Testis (tissue), 3 donors: ENCODE data around the gene PIAS4. TPM values are rescaled to one million over a fixed set of nuclear protein-coding genes. Genes with fewer than 3 reads are reported as not detected.
"Not testable (repeated sequence)": the region's sequence is repeated elsewhere in the genome, so short reads cannot be mapped to it uniquely, and the experiment has no call there.

Source experiments
- DNase-seq: peaks from one replicate; pipeline ENCODE4 v3.0.0-alpha.2; 2019
- H3K27ac ChIP-seq, 2 donors: fragments of 200-600 bp; sonication (generic); one replicate each; pipeline ENCODE4 v1.5.1; 2019
- H3K27me3 ChIP-seq: fragments of 200-600 bp; sonication (generic); one replicate; pipeline ENCODE4 v1.5.1; 2019
- H3K36me3 ChIP-seq: fragments of 200-600 bp; sonication (generic); one replicate; pipeline ENCODE4 v1.5.1; 2017; ENCODE audit warnings: low read depth; ENCODE audit errors: missing control alignments
- H3K4me1 ChIP-seq: fragments of 200-600 bp; sonication (generic); one replicate; pipeline ENCODE4 v1.5.1; 2019
- H3K4me3 ChIP-seq, 2 donors: fragments of 200-600 bp; sonication (generic); one replicate each; pipeline ENCODE4 v1.5.1; 2017 to 2019
- H3K9me3 ChIP-seq: fragments of 200-600 bp; sonication (generic); one replicate; pipeline ENCODE4 v1.5.1; 2017
- POLR2A ChIP-seq: fragments of 450-650 bp; IDR thresholded peaks from one replicate; pipeline ENCODE4 v1.6.1; 2017; ENCODE audit warnings: antibody characterized with exemption, mild to moderate bottlenecking, moderate library complexity
- WGBS, 2 donors: methylation state at CpG; one replicate each; pipeline ENCODE4 v1.1.5; 2018; 5-methylcytosine and 5-hydroxymethylcytosine counted together
- intact Hi-C: fragments of 100-400 bp; cut with DNase I; formaldehyde crosslinking; loops from one replicate; pipeline ENCODE4 v1.15.1; 2023; ENCODE audit warnings: low total_unique reads
- polyA plus RNA-seq: library from polyadenylated mRNA; stranded (reverse); fragments of 350-450 nt; fragmentation: Illumina TruSeq; extraction: RNeasy Lipid Tissue Mini Kit (QIAGEN cat#74804); gene quantifications from one replicate; pipeline ENCODE4 v1.2.3, GENCODE V29; 2014; ENCODE audit warnings: low read depth, low replicate concordance; ENCODE audit not compliant: insufficient read depth
- total RNA-seq, 2 donors: library from RNA; depleted of rRNA; stranded (reverse); fragments of >200 nt; gene quantifications; one replicate each; pipeline ENCODE4 v1.2.3, GENCODE V29; 2016
- TF ChIP-seq, protein P1 (sequence below), 3 experiments: fragments of 450-650 bp in 2 of 3; fragments of 200-600 bp in 1 of 3; sonication (generic) in 1 of 3; IDR thresholded peaks; one replicate each; pipeline ENCODE4 v1.5.1; 2016 to 2019; ENCODE audit warnings: antibody characterized with exemption in 3 of 3, mild to moderate bottlenecking in 2 of 3, moderate library complexity in 1 of 3

The PIAS4 gene
- total and polyA plus RNA-seq, 3 donors from 2014 or later = 89.1 to 142 (median 94.5) TPM

DNA sequence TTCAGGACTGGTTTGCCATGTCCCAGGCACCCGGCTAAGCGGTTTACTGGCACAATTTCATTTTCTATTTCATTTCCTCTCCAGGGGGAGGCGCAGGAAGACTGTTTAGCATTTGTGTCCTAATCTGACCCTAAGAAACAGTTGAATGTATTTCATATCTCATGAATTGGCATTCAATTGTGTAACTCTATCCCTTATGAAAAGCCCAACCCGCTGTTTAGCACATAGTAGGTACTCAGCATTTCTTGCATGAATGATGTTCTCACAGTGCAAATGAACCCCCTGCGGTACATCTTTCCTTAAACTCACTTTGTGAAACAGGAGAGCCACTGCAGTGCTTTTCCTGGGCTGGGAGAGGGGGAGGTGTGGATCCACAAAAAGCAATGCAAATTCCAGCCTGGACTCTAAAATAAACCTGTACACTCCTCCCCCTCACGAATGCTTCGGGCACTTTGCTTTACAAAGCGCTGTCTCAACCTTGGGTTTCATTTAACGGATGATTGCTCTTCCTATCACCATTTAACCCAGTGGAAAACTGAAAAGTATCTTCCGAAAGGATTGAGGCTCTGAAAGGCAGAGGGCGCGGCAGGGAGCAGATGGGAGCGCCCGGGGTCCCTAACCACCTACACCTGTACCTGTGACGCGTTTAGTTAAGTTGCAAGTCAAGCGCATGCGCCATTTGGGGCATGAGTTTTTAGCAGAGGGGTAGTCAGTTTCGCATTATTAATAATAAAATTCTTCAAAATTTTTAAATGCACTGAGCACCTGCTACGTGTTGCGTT, 21.1 kb upstream of the PIAS4 start:
- intact Hi-C loops = no loop called here
- TF ChIP-seq, protein P1, sequence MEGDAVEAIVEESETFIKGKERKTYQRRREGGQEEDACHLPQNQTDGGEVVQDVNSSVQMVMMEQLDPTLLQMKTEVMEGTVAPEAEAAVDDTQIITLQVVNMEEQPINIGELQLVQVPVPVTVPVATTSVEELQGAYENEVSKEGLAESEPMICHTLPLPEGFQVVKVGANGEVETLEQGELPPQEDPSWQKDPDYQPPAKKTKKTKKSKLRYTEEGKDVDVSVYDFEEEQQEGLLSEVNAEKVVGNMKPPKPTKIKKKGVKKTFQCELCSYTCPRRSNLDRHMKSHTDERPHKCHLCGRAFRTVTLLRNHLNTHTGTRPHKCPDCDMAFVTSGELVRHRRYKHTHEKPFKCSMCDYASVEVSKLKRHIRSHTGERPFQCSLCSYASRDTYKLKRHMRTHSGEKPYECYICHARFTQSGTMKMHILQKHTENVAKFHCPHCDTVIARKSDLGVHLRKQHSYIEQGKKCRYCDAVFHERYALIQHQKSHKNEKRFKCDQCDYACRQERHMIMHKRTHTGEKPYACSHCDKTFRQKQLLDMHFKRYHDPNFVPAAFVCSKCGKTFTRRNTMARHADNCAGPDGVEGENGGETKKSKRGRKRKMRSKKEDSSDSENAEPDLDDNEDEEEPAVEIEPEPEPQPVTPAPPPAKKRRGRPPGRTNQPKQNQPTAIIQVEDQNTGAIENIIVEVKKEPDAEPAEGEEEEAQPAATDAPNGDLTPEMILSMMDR (IDR thresholded peaks at IDR 0.05) = peak; percentile 46 to 75 (median 60)
- TF ChIP-seq POLR2A = no peak
- peak; percentile 69 for DNase-seq
- no peaks in the 10 kb centered on the region for H3K27me3 ChIP-seq
- H3K27ac ChIP-seq = peak overlapping the region in 1 of 2 donors; percentile 37
- 1 to 3% methylated on average over 21 of the region's 21 CpGs for WGBS, 2 donors
- H3K4me3 ChIP-seq = peak overlapping the region in 1 of 2 donors; percentile 21
- no peaks in the 10 kb centered on the region for H3K36me3 ChIP-seq
- peaks cover 35% of the 10 kb centered on the region for H3K4me1 ChIP-seq
- no peaks in the 10 kb centered on the region for H3K9me3 ChIP-seq

DNA sequence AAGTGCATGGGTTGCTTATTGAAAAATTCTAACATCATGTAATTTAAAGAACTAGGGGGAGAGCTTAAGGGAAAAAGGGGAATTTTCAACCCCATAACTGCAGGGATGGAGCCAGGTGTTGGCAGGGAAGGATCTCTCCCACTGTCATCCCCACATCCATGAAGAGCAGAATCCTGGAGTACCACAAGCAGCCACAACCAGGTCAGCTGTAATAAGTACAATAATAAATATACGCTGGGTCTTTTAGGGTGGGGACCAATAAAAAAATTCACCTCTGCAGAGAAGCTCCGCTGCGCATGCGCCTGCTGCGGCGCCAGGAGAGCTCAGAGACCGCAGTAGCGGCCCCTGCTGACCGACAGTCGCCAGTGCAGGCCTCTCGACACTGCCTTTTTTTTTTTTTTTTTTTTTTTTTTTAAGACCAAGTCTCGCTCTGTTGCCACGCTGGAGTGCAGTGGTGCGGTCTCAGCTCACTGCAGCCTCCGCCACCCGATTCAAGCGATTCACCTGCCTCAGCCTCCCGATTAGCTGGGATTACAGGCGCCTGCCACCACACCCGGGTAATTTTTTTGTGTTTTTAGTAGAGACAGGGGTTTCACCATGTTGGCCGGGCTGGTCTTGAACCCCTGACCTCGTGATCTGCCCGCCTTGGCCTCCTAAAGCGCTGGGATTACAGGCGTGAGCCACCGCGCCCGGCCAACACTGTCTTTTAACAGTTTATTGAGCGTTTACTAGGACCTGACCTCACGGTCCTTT, 19.7 kb upstream of the PIAS4 start:
- Histone ChIP-seq H3K4me3 (peak overlapping the region in 1 of 2 donors; percentile 20), H3K36me3 (no peaks in the 10 kb centered on the region), H3K27me3 (no peaks in the 10 kb centered on the region), H3K9me3 (no peaks in the 10 kb centered on the region), H3K27ac (no peak overlapping the region), H3K4me1 (peaks cover 35% of the 10 kb centered on the region)
- no peak for TF ChIP-seq POLR2A
- TF ChIP-seq, protein P1 (IDR thresholded peaks at IDR 0.05) = peak; percentile 70 to 83 (median 79)
- intact Hi-C loops = no loop called here
- 7 to 9% methylated on average over 28 to 30 of the region's 30 CpGs for WGBS, 2 donors
- DNase-seq = peak; percentile 93

DNA sequence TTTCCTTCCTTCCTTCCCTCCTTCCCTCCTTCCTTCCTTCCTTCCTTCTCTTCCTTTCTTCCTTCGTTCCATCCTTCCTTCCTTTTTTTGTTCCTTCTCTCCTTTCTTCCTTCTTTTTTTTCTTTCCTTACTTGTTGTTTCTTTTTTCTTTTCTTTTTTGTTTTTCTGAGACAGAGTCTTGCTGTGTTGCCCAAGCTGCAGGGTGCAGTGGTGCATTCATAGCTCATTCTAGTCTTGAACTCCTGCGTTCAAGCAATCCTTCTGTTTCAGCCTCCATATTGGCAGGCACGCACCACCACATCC, 16.8 kb upstream of the PIAS4 start:
- intact Hi-C loops = no loop called here

DNA sequence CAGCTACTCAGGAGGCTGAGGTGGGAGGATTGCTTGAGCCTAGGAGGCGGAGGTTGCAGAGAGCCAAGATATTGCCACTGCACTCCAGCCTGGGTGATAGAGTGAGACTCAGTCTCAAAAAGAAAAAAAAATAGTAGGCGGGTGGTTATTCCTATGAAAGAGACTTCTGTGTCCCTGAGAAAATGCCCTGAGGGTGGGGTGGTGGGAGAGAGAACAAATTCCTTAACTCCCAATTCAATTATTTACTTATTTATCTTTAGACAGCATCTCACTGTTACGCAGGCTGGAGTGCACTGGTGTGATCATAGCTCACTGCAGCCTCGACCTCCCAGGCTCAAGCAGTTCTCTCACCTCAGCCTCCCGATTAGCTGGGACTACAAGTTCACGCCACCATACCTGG, 11.9 kb upstream of the PIAS4 start:
- no peak for TF ChIP-seq POLR2A
- TF ChIP-seq, protein P1 (IDR thresholded peaks at IDR 0.05) = no peak
- intact Hi-C loops = no loop called here
- H3K36me3 ChIP-seq = no peaks in the 10 kb centered on the region
- H3K27ac ChIP-seq = no peak overlapping the region
- no peaks in the 10 kb centered on the region for H3K4me1 ChIP-seq
- DNase-seq = no peak
- 56 to 75% methylated on average over 6 of the region's 6 CpGs for WGBS, 2 donors
- H3K27me3 ChIP-seq = no peaks in the 10 kb centered on the region
- H3K9me3 ChIP-seq = no peaks in the 10 kb centered on the region
- H3K4me3 ChIP-seq = no peak overlapping the region

More for the DNA sequence above, 16.8 kb upstream of the PIAS4 start:
- DNase-seq = no peak
- no peak overlapping the region for H3K4me3 ChIP-seq
- H3K27me3 ChIP-seq = no peaks in the 10 kb centered on the region
- no peak overlapping the region for H3K27ac ChIP-seq
- no peaks in the 10 kb centered on the region for H3K9me3 ChIP-seq
- no peak for TF ChIP-seq POLR2A
- TF ChIP-seq, protein P1 (IDR thresholded peaks at IDR 0.05) = no peak
- peaks cover 21% of the 10 kb centered on the region for H3K4me1 ChIP-seq
- no peaks in the 10 kb centered on the region for H3K36me3 ChIP-seq
- 70 to 76% methylated on average over 3 of the region's 3 CpGs for WGBS, 2 donors

DNA sequence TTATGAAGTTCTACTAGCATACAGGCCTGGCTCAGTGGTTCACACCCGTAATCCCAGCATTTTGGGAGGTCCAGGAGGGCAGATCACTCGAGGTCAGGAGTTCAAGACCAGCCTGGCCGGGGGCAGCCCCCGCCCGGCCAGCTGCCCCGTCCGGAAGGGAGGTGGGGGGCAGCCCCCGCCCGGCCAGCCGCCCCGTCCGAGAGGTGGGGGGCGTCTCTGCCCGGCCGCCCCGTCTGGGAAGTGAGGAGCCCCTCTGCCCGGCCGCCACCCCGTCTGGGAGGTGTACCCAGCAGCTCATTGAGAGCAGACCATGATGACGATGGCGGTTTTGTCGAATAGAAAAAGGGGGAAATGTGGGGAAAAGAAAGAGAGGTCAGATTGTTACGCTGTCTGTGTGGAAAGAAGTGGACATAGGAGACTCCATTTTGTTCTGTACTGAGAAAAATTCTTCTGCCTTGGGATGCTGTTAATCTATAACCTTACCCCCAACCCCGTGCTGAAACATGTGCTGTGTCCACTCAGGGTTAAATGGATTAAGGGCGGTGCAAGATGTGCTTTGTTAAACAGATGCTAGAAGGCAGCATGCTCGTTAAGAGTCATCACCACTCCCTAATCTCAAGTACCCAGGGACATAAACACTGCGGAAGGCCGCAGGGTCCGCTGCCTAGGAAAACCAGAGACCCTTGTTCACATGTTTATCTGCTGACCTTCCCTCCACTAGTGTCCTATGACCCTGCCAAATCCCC, 8.7 kb upstream of the PIAS4 start:
- H3K27me3 ChIP-seq, H3K4me1 ChIP-seq, H3K27ac ChIP-seq, H3K9me3 ChIP-seq, H3K4me3 ChIP-seq, intact Hi-C loops, H3K36me3 ChIP-seq, DNase-seq: not testable (repeated sequence)
- 82 to 90% methylated on average over 13 to 29 of the region's 29 CpGs for WGBS, 2 donors

DNA sequence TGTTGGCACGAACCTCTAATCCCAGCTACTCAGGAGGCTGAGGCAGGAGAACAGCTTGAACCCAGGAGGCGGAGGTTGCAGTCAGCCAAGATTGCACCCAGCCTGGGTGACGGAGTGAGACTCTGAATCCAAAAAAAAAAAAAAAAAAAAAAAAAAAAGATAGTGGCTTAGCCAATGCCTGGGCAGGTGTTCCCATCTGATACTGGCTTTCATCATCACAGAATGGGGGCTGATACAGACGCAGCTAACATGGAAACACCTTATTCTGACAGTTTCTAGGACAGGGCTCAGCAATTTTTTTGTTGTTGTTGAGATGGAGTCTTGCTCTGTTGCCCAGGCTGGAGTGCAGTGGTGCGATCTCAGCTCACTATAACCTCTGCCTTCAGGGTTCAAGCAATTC, 6.7 kb upstream of the PIAS4 start:
- H3K36me3 ChIP-seq, H3K4me1 ChIP-seq, H3K27ac ChIP-seq, H3K9me3 ChIP-seq, H3K4me3 ChIP-seq, DNase-seq, H3K27me3 ChIP-seq, intact Hi-C loops: not testable (repeated sequence)
- 83 to 86% methylated on average over 5 of the region's 5 CpGs for WGBS, 2 donors

DNA sequence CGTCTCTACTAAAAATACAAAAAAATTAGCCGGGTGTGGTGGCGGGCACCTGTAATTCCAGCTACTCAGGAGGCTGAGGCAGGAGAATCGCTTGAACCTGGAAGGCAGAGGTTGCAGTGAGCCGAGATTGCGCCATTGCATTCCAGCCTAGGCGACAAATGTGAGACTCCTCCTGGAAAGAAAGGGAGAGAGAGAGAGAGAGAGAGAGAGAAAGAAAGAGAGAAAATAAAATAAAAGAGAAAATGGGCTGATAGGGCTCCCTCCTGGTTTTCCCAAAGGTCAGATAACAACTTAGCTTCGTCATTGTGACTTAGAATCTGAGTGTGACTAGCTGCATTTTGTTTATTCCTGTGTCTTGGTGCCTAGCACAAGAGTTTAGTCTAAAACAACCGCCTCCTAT, 2.1 kb upstream of the PIAS4 start:
- H3K27ac ChIP-seq, H3K36me3 ChIP-seq, DNase-seq, intact Hi-C loops, H3K27me3 ChIP-seq, H3K9me3 ChIP-seq, H3K4me3 ChIP-seq: not testable (repeated sequence)
- whole genome bisulfite sequencing, 2 donors = 94 to 97% methylated on average over 9 of the region's 9 CpGs
- peaks cover 22% of the 10 kb centered on the region for H3K4me1 ChIP-seq
